GM21381 (cell line): Measurements from ENCODE around the gene AZU1.
"Not testable (repeated sequence)": the region's sequence is repeated elsewhere in the genome, so short reads cannot be mapped to it uniquely, and the experiment has no call there.

Experiments used
- ATAC-seq: cut with Tn5 transposase; IDR thresholded peaks from one replicate; pipeline ENCODE4 v1.9.1; 2021; ENCODE audit warnings: mild to moderate bottlenecking, moderate library complexity; ENCODE audit not compliant: unreplicated experiment

The AZU1 gene

DNA sequence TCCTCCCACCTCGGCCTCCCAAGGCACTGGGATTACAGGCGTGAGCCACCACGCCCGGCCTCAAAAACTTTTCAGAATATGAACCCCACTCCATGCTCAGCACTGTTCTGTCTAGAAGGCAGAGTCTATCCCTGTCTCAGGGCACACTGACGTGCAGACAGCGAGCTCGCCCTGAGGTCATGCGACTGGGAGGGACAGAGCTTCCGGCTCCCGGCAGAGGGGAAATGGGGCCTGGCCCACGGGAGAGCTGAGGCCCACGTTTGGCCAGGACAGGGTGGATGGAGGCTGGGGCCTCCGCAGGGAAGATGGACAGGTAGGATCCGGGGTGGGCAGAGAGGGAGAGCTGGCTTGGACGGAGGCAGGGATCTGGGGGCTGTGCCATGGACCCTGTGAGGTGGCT is 2.8 kb upstream of the AZU1 start:
- ATAC-seq, result no peak

GRCh38 chr19:825897-826644 is 1.6 kb upstream of the AZU1 start:
- ATAC-seq, result no peak

DNA sequence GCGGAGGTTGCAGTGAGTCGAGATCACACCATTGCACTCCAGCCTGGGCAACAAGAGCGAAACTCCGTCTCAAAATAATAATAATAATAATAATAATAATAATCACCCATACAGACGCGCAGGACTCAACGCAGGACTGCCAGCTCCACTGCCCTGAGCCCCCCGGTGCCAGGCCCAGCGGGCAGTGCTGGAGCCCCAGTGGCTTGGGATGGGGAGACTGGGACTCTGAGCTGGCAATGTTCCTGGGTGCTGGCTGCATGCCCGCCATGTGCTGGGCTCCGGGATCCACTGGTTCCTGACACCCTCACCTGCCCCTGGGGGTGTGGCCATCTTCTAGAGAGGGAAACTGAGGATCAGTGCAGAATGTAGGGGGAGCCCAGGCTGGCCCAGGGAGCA is 325 bp upstream of the AZU1 start:
- no peak for ATAC-seq

- ATAC-seq, result no peak
Measured at GRCh38 chr19:829129-829758, 1.6 kb downstream of the AZU1 start.

- no peak for ATAC-seq
Measured at GRCh38 chr19:831407-832369, 4.1 kb downstream of the AZU1 start.

DNA sequence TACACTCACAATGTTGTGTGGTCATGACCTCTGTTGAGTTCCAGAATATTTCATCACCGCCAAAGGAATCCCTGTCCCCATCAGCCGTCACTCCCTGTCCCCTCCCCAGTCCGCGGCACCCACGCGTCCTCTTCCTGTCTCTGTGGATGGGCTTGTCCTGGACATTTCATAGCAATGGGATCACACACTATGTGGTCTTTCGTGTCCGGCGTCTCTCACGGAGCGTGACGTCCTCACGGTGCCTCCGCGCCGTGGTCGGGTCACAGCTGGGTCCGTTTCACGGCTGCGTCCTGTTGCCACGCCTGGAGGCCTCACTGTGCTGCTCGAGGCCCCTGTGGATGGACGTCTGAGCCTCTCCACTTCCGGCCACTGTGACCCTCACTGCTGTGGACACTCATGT is 6.6 kb downstream of the AZU1 start:
- ATAC-seq, result no peak

- no peak for ATAC-seq
Measured at GRCh38 chr19:835210-835810, 7.7 kb downstream of the AZU1 start.

- no peak for ATAC-seq
Measured at GRCh38 chr19:840519-841206, 13.0 kb downstream of the AZU1 start, which contains the start of gene PRTN3. Gene PRTN3 (plus strand): TSS chr19:840999. CDS start chr19:841009, 10 bp downstream.

DNA sequence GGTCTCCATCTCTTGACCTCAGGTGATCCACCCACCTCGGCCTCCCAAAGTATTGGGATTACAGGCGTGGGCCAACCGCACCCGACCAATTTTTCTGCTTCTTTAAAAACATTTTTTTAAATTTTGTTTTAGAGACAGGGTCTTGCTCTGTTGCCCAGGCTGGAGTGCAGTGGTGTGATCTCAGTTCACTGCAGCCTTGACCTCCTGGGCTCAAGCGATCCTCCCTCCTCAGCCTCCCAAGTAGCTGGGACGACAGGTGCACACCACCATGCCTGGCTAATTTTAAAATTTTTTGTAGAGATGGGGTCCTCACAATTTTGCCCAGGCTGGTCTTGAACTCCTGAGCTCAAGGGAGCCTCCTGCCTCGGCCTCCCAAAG is 15.2 kb downstream of the AZU1 start:
- not testable (repeated sequence) for ATAC-seq

DNA sequence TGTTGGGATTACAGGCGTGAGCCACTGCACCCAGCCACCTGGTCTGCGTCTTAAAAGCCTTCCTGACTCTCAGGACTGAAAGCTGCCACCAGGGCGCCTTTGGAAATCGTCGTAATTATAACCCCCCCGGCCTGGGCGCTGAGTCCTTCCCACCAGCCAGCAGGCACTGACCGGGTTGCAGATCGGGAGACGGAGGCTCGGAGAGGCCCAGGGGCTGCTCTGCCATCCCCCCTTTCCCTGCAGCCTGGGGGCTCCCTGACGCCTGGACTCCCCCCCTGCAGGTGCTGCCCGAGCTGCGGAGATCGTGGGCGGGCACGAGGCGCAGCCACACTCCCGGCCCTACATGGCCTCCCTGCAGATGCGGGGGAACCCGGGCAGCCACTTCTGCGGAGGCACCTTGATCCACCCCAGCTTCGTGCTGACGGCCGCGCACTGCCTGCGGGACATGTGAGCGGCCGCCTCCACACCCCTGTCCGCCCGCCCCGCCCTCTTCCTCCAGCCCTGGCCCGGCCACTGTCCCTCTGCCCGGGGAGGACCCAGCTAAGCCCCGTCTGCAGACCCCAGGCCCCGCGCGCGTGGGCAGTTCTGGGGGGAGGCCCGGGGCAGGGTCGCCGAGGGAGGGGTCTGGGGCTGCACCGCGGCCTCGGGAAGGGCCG is 15.7 kb downstream of the AZU1 start:
- ATAC-seq, result no peak

DNA sequence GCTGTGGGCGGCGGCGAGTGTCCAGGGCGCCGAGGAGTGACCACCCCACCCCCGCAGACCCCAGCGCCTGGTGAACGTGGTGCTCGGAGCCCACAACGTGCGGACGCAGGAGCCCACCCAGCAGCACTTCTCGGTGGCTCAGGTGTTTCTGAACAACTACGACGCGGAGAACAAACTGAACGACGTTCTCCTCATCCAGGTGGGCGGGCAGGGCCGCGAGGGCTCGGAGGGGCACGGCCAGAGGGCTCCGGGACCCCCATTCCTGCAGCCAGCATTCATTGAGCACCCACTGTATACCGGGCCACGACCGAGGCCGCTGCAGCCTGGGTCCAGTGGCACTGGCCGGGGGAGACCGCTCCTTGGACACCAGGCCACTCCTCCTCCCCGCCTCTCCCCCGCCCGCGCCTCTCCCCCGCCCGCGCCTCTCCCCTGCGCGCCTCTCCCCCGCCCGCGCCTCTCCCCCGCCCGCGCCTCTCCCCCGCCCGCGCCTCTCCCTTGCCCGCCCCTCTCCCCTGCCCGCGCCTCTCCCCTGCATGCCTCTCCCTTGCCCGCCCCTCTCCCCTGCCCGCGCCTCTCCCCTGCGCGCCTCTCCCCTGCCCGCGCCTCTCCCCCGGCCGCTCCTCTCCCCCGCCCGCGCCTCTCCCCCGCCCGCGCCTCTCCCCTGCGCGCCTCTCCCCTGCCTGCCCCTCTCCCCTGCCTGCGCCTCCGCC is 16.4 kb downstream of the AZU1 start:
- ATAC-seq, result no peak

- no peak for ATAC-seq
Measured at GRCh38 chr19:844546-844971, 16.9 kb downstream of the AZU1 start.

DNA sequence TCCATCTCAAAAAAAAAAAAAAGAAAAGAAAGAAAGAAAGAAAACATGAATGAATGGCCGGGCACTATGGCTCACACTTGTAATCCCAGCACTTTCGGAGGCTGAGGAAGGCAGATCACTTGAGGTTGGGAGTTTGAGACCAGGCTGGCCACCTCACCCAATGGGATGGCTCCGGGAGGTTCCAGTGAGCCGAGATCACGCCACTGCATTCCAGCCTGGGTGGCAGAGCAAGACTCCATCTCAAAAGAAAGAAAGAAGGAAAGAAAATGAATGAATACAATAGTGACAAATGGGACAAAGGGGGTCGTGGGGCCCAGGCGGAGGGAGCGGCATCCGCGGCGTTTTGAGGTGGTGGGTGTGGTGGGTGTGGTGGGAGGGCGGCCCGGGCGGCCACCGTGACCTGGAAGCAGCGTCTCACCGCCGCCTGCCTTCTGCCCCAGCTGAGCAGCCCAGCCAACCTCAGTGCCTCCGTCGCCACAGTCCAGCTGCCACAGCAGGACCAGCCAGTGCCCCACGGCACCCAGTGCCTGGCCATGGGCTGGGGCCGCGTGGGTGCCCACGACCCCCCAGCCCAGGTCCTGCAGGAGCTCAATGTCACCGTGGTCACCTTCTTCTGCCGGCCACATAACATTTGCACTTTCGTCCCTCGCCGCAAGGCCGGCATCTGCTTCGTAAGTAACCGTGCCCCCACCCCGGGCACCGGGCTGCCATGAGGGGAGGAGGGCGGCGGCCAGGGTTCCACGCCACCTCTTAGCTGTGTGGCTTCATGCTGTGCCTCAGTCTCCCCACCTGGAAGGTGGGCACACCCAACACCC is 18.3 kb downstream of the AZU1 start:
- no peak for ATAC-seq

GRCh38 chr19:848386-848921 is 20.8 kb downstream of the AZU1 start:
- ATAC-seq, result no peak

DNA sequence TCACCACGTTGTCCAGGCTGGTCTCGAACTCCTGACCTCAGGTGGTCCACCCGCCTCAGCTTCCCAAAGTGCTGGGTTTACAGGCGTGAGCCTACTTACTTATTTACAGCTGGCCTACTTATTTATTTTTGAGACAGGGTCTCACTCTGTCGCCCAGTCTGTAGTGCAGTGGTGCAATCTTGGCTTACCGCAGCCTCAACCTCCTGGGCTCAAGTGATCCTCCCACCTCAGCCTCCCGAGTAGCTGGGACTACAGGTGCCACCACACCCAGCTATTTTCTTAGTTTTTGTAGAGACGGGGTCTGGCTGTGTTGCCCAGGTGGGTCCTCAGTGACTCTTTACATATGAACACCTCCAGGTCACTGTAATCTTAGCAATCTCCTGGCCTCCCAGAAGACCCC is 21.6 kb downstream of the AZU1 start:
- not testable (repeated sequence) for ATAC-seq

DNA sequence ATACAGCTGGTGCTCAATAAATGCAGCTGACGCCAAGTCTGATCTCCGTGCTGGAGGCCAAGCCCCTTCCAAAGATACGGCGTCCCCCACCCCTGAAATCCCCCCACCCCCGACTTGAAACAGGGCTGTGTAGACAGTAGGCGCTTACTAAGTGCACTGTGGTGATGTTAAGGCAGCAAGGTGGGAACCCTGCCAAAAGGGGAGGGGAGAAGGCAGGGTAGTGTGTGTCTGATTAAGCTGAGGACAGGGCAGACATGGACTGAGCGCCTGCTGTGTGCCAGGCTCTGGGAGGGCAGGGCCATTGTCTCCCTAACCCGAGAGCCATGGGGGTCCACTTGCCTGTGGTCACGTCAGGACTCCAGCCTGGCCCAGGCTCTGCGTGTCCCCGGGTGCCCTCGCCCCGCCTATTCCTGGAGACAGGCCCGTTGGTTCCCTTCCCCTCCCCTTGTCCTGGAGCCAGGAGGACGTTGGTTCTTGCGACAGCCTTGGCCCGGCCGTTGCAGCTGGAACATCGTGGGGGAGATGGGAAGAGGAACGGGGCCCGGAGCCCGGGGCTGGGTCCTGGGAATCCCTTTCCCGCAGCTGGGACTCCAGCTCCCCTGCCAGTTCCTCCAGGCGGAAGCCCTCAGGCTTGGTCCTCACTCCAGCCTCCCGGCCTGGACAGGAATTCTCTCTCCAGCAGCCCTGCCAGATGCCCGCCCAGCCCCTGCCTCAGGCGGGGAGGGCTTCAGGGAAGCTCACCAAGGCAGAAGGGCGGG is 22.8 kb downstream of the AZU1 start:
- no peak for ATAC-seq

- ATAC-seq, result no peak
Measured at GRCh38 chr19:850979-851335, 23.3 kb downstream of the AZU1 start.
